Kidney epithelial cell (primary cell): ENCODE results near the gene SCLT1. TPM values are rescaled to one million over a fixed set of nuclear protein-coding genes. Genes with fewer than 3 reads are reported as not detected.

Experiments used
- DNase-seq: peaks from one replicate; pipeline ENCODE4 v3.0.0-alpha.2; 2010; ENCODE audit warnings: low read depth
- H3K27me3 ChIP-seq: 2 replicates; pipeline ENCODE4 v1.6.0; 2011; ENCODE audit warnings: low read length; ENCODE audit not compliant: control insufficient read depth, insufficient read depth
- H3K36me3 ChIP-seq: 2 replicates; pipeline ENCODE4 v1.5.1; 2011; ENCODE audit warnings: low read length; ENCODE audit not compliant: control insufficient read depth, insufficient read depth
- H3K4me3 ChIP-seq: 2 replicates; pipeline ENCODE4 v1.5.1; 2011; ENCODE audit warnings: low read depth, mild to moderate bottlenecking, control low read depth, low read length
- total RNA-seq: library from RNA; depleted of rRNA; stranded (reverse); fragments of >200 nt; gene quantifications from 2 replicates; pipeline ENCODE4 v1.2.3, GENCODE V29; 2015
- TF ChIP-seq, protein P1 (sequence below): IDR thresholded peaks from 2 replicates; pipeline ENCODE4 v1.5.1; 2011; ENCODE audit warnings: mild to moderate bottlenecking, moderate library complexity, low read length, control low read depth, inconsistent platforms; ENCODE audit not compliant: insufficient read depth, poor library complexity, severe bottlenecking

SCLT1 gene
- total RNA-seq, 1 donor from 2014 or later: 6.5 TPM

DNA sequence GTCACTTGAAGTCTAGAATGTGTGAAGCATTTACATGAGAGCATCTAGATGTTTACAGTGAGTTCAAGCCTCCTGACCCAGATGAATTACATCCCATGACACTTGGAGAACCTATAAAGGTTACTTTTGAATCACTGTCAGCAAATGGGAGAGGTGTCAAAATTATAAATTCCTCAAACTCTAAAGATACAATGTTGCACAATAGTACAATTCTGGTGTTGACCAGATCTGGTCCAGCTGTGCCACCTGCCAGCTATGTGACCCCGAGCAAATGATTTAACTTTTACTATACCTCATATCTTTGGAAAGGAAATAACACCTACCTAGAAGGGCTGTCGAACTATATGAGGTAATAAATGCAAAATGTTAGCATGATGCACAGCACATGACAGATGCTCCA, 214.1 kb downstream of the SCLT1 start:
- DNase-seq: no peak
- Histone ChIP-seq H3K27me3 (no peaks in the 10 kb centered on the region), H3K36me3 (no peaks in the 10 kb centered on the region), H3K4me3 (no peak overlapping the region)
- TF ChIP-seq, protein P1, sequence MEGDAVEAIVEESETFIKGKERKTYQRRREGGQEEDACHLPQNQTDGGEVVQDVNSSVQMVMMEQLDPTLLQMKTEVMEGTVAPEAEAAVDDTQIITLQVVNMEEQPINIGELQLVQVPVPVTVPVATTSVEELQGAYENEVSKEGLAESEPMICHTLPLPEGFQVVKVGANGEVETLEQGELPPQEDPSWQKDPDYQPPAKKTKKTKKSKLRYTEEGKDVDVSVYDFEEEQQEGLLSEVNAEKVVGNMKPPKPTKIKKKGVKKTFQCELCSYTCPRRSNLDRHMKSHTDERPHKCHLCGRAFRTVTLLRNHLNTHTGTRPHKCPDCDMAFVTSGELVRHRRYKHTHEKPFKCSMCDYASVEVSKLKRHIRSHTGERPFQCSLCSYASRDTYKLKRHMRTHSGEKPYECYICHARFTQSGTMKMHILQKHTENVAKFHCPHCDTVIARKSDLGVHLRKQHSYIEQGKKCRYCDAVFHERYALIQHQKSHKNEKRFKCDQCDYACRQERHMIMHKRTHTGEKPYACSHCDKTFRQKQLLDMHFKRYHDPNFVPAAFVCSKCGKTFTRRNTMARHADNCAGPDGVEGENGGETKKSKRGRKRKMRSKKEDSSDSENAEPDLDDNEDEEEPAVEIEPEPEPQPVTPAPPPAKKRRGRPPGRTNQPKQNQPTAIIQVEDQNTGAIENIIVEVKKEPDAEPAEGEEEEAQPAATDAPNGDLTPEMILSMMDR: no peak

DNA sequence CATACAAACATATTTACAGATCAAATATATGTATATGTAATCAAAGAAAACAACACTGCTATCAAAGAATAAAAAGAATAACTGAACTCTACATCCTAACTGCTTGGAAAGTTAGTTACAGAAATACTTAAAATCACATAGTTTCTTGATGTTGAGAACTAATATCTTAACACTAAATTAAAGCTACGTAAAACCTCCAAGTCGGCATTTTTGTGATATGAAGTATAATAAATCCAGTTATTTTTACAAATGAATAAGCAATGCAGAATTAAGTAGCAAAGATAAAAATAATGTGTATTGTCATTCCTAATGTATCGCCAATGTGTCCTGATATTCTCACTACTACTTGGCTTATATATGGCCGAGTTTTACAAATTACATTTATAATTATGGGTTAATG, 215.4 kb downstream of the SCLT1 start:
- TF ChIP-seq, protein P1: no peak
- Histone ChIP-seq H3K27me3 (no peaks in the 10 kb centered on the region), H3K36me3 (no peaks in the 10 kb centered on the region), H3K4me3 (no peak overlapping the region)
- no peak for DNase-seq

DNA sequence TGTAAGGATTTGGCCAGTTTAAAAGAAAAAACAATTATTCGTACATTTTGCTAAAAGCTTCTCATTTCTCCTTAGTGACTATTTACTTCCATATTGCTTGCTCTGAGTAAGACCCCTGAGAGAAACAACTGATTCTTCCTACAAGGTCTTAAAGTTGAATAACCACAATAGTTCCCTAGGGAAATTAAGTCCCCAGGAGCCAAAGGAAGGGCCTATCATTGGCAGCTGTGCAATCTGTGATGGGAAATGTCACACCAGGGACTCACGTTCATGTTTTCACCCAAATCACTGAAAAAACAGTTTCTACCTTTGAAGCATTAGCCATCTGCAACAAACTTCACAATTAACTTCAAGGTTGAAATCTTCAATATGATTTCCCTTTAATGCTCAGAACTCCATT, 217.1 kb downstream of the SCLT1 start:
- H3K4me3 ChIP-seq: no peak overlapping the region
- TF ChIP-seq, protein P1: no peak
- H3K36me3 ChIP-seq: peaks cover 3% of the 10 kb centered on the region
- DNase-seq: no peak
- H3K27me3 ChIP-seq: no peaks in the 10 kb centered on the region

DNA sequence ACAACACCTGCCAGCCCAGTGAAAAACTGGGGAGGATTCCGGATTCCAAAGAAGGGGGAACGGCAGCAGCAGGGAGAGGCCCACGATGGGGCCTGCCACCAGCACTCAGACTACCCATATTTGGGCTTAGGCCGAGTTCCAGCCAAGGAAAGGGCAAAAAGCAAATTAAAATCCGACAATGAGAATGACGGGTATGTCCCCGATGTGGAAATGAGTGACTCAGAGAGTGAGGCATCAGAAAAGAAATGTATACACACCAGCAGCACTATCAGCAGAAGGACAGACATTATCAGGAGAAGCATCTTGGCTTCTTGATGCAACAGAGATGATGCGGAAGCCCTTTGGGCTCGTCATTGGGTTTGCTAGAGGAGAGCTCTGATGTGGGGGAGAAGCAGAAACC, 221.4 kb downstream of the SCLT1 start:
- DNase-seq: no peak

DNA sequence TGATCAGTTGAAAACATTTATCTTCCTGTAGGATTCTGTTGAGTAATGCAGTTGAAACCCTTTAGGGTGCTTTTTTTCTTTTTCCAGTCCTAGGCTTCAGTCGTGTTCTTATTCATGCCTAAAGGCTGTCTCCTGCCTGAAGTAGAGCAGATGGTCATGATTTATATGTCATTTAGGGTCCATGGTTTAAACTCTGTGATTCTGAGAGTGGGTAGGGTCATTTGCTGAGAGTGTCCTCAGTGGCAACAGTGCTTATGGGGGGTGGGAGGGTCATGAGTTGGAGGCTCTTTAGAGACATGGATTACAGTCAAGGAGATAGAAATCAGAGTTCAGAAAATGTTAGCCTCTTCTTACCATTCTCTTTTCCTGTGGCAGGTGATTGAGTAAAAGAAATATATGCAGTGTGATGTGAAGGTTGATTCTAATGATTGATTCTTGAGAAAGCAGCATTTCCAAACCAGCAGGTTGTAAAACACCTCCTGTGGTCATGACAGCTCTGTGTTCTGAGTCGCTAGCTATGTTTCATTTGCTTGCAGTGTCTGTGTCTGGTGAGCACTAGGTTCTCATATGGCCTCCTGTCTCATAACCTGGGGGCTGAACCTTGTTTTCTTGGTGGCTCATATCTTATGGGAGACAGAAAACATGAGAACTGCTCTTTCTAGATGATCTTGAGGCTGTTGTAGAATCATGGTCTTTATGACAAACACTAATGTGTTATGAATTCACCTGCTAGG, 223.4 kb downstream of the SCLT1 start:
- no peaks in the 10 kb centered on the region for H3K27me3 ChIP-seq
- DNase-seq: no peak

More for the DNA sequence above, 221.4 kb downstream of the SCLT1 start:
- Histone ChIP-seq H3K36me3 (peaks cover 3% of the 10 kb centered on the region), H3K27me3 (no peaks in the 10 kb centered on the region), H3K4me3 (no peak overlapping the region)
- TF ChIP-seq, protein P1: no peak

DNA sequence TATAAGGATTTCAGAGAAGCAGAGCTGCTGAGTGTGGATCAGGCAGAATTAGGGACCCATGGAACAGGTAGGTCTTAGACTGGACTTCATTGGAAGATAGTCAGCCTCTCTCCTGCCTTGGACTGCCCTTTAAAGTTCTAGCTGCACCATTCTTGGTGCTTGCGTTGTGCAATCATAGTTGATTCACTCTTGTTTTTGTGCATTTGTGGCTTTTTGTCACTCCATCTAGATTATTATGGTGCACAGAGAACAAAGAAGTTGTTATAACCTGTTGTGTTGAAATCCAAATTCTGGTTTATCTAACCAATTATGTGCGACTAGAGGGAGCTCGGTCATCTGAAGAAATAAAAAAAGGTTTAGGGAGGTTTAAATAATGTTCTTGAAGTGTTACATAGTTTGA, 224.6 kb downstream of the SCLT1 start:
- TF ChIP-seq, protein P1: no peak
- Histone ChIP-seq H3K4me3 (no peak overlapping the region), H3K36me3 (peaks cover 4% of the 10 kb centered on the region), H3K27me3 (no peaks in the 10 kb centered on the region)
- no peak for DNase-seq

More for the DNA sequence above, 223.4 kb downstream of the SCLT1 start:
- H3K36me3 ChIP-seq: peaks cover 4% of the 10 kb centered on the region
- H3K4me3 ChIP-seq: no peak overlapping the region
- TF ChIP-seq, protein P1: no peak
